Panc1 (cell line): ENCODE measurements around the gene SLC22A3. TPM values are rescaled to one million over a fixed set of nuclear protein-coding genes. Genes with fewer than 3 reads are reported as not detected.

Experiments
- ATAC-seq: fragments of 200-7000 bp; cut with Tn5 transposase; 2 replicates; pipeline ENCODE4 v1.9.1; 2020; ENCODE audit warnings: mild to moderate bottlenecking, moderate library complexity
- BruUV-seq: library from RNA; stranded (reverse); fragments of 400-500 nt; replicated peaks from 2 replicates; lab custom pipeline; 2021; lab: Mats Ljungman, UMichigan
- CTCF ChIA-PET: fragments of 300-600 bp; sonication (Branson Sonifier 250); formaldehyde crosslinking; loops from one replicate; lab custom pipeline; 2022; ENCODE audit warnings: antibody characterized with exemption; lab: Charles Lee
- POLR2A ChIA-PET: fragments of 300-600 bp; sonication (Branson Sonifier 250); formaldehyde crosslinking; loops from one replicate; lab custom pipeline; 2022; ENCODE audit warnings: antibody characterized with exemption; lab: Charles Lee
- DNase-seq: peaks from one replicate; pipeline ENCODE4 v3.0.0-alpha.2; 2010; ENCODE audit warnings: low read depth, low spot score
- H3K27ac ChIP-seq: 2 replicates; pipeline ENCODE4 v1.5.1; 2011; ENCODE audit warnings: mild to moderate bottlenecking, low read length, inconsistent platforms
- H3K27me3 ChIP-seq: fragments of 200-500 bp; sonication (Bioruptor generic); 2 replicates; pipeline ENCODE4 v1.6.0; 2014; ENCODE audit warnings: low read length, inconsistent platforms; ENCODE audit not compliant: control insufficient read depth, insufficient read depth
- H3K36me3 ChIP-seq: fragments of 200-500 bp; sonication (Bioruptor generic); 2 replicates; pipeline ENCODE4 v1.5.1; 2014; ENCODE audit warnings: inconsistent platforms, mild to moderate bottlenecking, low read length, moderate library complexity; ENCODE audit not compliant: control insufficient read depth, insufficient read depth
- H3K4me1 ChIP-seq: 2 replicates; pipeline ENCODE4 v1.5.1; 2011; ENCODE audit warnings: inconsistent platforms, mild to moderate bottlenecking, low read length, moderate library complexity; ENCODE audit not compliant: control insufficient read depth, insufficient read depth
- H3K4me3 ChIP-seq, 2 experiments: 2 replicates each; pipeline ENCODE4 v1.5.1; 2011 to 2012; ENCODE audit warnings: low read depth in 2 of 2, low read length in 2 of 2, mild to moderate bottlenecking in 2 of 2, inconsistent platforms in 1 of 2, moderate library complexity in 1 of 2
- H3K9me3 ChIP-seq: fragments of 200-500 bp; sonication (Bioruptor generic); 2 replicates; pipeline ENCODE4 v1.5.1; 2014; ENCODE audit warnings: low read depth, mild to moderate bottlenecking, inconsistent platforms, low read length, moderate library complexity; ENCODE audit not compliant: control insufficient read depth, insufficient read depth
- POLR2AphosphoS5 ChIP-seq: IDR thresholded peaks from 2 replicates; pipeline ENCODE4 v1.6.1; 2012; ENCODE audit warnings: mild to moderate bottlenecking, low read depth, low read length, moderate library complexity
- REST ChIP-seq, 2 experiments: IDR thresholded peaks; 2 replicates each; pipeline ENCODE4 v1.6.1; 2011 to 2012; ENCODE audit warnings: low read depth in 2 of 2, control low read depth in 1 of 2, low read length in 1 of 2, mild to moderate bottlenecking in 1 of 2, moderate library complexity in 1 of 2; ENCODE audit not compliant: insufficient read depth in 1 of 2
- SIN3A ChIP-seq: IDR thresholded peaks from 2 replicates; pipeline ENCODE4 v1.6.1; 2012; ENCODE audit warnings: low read depth, mild to moderate bottlenecking, low read length, moderate library complexity, borderline replicate concordance; ENCODE audit not compliant: insufficient read depth
- TCF7L2 ChIP-seq: IDR thresholded peaks from 2 replicates; pipeline ENCODE4 v1.6.1; 2011; ENCODE audit warnings: mild to moderate bottlenecking, low read depth, low read length, inconsistent platforms
- in situ Hi-C: cut with HindIII; loops from 2 replicates; pipeline ENCODE4 v1.10.0; 2016; ENCODE audit warnings: low sequenced_read_pairs, low pct_unique_long_range_greater_than_20kb
- intact Hi-C: fragments of 100-400 bp; cut with micrococcal nuclease; formaldehyde crosslinking; loops from one replicate; pipeline ENCODE4 v1.10.0; 2022; ENCODE audit not compliant: unreplicated experiment
- total RNA-seq: library from RNA; stranded (reverse); gene quantifications from one replicate; pipeline ENCODE4 v1.2.1, GENCODE V29; 2021; ENCODE audit not compliant: unreplicated experiment
- TF ChIP-seq, protein P1 (sequence below): fragments of 450-650 bp; IDR thresholded peaks from 2 replicates; pipeline ENCODE4 v1.5.1; 2017; ENCODE audit warnings: mild to moderate bottlenecking

SLC22A3 gene
- total RNA-seq, 1 experiment from 2014 or later: not detected

GRCh38 chr6:160357088-160357487 is 8.9 kb downstream of the SLC22A3 start:
- no peak overlapping the region for H3K27ac ChIP-seq
- TF ChIP-seq TCF7L2 (no peak), SIN3A (no peak), REST (IDR thresholded peaks at IDR 0.05; ENCODE audit: insufficient read depth in 1 of 2, low read depth in 2 of 2, low read length in 1 of 2) (no peak), POLR2AphosphoS5 (no peak)
- TF ChIP-seq, protein P1, sequence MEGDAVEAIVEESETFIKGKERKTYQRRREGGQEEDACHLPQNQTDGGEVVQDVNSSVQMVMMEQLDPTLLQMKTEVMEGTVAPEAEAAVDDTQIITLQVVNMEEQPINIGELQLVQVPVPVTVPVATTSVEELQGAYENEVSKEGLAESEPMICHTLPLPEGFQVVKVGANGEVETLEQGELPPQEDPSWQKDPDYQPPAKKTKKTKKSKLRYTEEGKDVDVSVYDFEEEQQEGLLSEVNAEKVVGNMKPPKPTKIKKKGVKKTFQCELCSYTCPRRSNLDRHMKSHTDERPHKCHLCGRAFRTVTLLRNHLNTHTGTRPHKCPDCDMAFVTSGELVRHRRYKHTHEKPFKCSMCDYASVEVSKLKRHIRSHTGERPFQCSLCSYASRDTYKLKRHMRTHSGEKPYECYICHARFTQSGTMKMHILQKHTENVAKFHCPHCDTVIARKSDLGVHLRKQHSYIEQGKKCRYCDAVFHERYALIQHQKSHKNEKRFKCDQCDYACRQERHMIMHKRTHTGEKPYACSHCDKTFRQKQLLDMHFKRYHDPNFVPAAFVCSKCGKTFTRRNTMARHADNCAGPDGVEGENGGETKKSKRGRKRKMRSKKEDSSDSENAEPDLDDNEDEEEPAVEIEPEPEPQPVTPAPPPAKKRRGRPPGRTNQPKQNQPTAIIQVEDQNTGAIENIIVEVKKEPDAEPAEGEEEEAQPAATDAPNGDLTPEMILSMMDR: no peak
- H3K27me3 ChIP-seq: peaks cover 8% of the 10 kb centered on the region
- BruUV-seq: no TSS peak
- ChIA-PET POLR2A (no interaction called here), CTCF (no interaction called here)
- no peak overlapping the region for H3K4me3 ChIP-seq
- H3K9me3 ChIP-seq: no peaks in the 10 kb centered on the region
- ATAC-seq: no peak
- in situ Hi-C loops: no loop called here
- intact Hi-C loops: no loop called here
- no peaks in the 10 kb centered on the region for H3K4me1 ChIP-seq
- H3K36me3 ChIP-seq: no peaks in the 10 kb centered on the region
- DNase-seq: no peak

DNA sequence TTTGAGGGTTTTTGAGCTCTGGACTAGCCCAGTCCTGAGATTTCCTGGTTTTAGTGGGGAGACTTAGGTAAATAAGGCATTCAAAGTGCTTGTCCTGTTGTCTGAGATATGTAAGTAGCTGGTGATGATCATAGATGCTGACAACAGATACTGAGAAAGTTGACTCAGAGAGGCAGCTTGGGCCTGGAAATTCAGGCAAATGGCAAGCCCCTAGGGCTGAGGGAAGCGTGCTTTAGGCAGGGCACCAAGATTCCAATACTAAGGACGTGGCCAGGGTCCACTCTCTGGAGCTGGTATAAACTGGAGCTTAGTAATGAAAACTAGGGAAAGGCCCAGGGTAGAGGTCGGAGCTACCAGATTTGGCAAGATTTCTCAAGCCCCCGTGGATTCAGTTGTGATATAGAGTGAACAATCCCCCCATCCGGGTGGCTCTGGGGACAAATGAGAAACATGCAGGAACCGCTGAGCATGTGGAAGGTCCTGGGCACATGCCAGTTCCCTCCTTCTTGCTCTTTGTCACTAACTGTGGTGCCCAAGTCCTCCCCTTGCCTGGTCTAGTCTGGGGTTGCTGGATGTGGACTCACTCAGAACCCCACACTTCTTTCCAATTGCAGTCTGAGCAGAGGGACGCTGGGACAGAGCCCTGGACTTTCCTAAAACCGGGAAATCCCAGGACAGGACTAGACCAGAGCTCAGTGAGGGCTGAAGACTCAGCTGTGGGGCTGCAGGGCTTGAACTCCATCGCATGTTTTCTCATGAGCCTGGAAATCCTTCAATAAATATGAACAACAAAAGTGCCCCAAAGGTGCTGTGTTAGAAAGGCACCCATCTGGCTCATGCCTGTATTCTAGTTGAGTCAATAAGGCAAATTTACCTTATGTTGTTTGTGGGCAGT is 10.3 kb downstream of the SLC22A3 start:
- ChIA-PET POLR2A (no interaction called here), CTCF (no interaction called here)
- BruUV-seq: no TSS peak
- Histone ChIP-seq H3K27ac (no peak overlapping the region), H3K9me3 (no peaks in the 10 kb centered on the region), H3K4me3 (no peak overlapping the region), H3K36me3 (no peaks in the 10 kb centered on the region), H3K4me1 (no peaks in the 10 kb centered on the region), H3K27me3 (peaks cover 5% of the 10 kb centered on the region)
- in situ Hi-C loops: no loop called here
- ATAC-seq (no peak), DNase-seq (no peak)
- intact Hi-C loops: no loop called here
- no peak for TF ChIP-seq REST (IDR thresholded peaks at IDR 0.05; ENCODE audit: insufficient read depth in 1 of 2, low read depth in 2 of 2, low read length in 1 of 2)
- TF ChIP-seq TCF7L2: no peak
- TF ChIP-seq POLR2AphosphoS5: no peak
- TF ChIP-seq, protein P1: no peak
- TF ChIP-seq SIN3A: no peak
